NCI-H2107 treated with DMSO at 0.1 percent for 48 hours (cell line): ENCODE data around the gene PTPN3.
"Not testable (repeated sequence)": the region's sequence is repeated elsewhere in the genome, so short reads cannot be mapped to it uniquely, and the experiment has no call there.

Experiments used
- DNase-seq: peaks from one replicate; lab custom pipeline; 2025; ENCODE audit not compliant: unreplicated experiment; lab: John Stamatoyannopoulos, UW

Gene PTPN3

DNA sequence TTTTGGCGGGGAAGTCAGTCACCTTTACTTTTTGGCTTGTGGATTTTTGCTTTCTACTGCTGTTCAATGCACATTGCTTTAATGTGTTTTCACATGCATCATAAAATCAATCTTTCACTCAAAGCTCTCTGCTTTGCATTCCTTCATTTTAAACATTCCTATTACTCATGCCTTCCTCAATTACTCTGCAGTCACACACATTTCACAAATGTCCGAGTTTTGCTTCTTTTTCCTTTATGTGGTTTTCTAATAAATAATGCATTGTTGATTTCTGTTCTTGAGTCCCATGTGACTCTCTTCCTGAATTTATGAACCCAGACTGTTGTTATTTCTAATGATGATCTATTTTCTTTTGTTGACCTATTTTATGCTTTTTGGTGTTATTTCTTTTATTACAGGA is 95.0 kb downstream of the PTPN3 start:
- no peak for DNase-seq

DNA sequence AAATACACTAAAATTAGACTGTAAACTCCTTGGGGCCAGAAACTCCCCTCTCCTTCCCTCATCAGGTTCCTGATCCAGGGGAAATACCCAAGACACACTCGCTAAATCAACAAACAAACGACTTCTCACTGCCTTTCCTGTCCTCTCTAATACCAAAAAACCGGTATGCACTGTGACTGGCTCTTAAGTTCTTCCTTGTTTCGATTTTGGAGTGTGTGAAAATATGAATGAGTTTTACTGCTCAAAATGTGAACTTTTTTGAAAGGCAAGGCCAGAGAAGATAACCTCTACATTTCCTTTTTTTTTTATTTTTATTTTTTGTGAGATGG is 96.2 kb downstream of the PTPN3 start:
- no peak for DNase-seq

DNA sequence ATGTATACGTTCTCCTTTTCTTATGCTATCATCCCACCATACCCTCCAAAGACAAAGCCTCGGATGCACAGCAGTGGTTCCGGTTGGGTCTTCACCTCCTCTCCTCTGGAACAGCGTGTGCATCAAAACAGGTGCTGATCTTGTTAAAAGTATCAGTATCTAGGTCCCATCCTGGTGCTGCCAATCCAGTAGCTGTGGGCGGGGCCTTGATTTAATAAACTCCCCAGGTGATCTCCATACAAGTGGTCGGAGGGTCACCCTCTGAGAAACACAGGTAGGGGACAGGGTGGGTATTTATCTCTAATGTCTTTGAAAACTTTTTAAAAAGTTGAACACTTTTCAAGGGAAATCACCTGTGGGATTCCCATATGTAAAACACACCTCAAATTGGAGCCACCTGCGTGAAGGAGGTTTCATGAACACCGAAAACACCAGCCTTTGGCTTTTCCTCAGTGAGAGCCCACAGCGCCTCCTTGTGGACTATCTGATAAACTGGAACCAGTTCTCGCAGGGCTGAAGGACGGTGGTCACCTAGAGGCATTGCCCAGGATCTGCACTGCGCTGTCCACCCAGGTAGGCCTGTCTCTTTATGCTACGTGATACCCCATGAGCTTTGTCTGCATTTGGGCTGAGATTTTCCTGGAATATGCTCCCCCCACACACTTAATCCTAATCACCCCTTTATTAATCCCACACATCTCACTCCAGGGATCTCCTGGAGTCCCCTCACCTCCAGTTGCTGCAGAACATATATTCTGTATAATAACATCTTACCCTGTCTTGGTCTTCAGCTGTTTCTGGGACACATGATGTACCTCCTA is 96.7 kb downstream of the PTPN3 start:
- DNase-seq, result no peak

DNA sequence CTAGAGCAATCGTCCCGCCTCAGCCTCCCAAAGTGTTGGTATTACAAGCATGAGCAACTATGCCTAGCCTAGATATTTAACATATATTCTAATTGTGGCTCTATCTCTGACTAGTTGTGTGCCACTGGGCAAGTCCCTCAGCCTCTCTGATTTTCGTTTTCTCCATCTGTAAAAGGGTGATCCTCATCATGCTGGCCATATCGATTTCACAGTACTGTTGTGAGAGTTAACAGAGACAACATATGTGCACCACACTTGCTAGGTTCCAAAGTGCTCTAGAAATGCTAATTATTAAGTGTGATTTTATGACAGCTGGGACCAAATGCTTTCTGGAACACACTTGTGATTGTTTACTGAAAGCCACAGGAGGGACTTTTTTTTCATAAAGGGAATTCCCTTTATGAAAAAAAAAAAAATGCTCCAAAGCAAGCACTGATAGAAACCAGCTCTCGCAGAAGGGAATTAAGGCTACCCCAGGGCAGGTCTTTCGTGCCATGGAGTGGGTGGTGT is 98.8 kb downstream of the PTPN3 start:
- no peak for DNase-seq

DNA sequence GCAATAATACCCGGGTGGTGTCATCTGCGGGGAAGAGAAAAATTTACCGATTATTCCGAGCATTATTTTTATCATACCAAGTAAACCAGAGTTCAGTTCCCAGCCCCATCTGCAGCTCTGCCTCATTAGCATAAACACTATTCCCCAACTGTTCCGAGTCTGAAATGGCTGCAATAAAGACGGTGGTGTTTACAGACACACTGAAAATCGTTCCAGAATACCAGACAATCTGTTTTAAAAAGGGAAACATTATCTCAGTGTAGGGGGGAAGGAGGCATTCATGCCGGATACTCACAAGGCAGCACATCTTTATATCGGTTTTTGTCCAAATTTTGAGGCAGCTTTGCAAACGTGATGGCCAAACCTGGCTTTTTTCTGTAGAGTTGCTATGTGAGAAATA is 106.9 kb downstream of the PTPN3 start:
- DNase-seq, result no peak

DNA sequence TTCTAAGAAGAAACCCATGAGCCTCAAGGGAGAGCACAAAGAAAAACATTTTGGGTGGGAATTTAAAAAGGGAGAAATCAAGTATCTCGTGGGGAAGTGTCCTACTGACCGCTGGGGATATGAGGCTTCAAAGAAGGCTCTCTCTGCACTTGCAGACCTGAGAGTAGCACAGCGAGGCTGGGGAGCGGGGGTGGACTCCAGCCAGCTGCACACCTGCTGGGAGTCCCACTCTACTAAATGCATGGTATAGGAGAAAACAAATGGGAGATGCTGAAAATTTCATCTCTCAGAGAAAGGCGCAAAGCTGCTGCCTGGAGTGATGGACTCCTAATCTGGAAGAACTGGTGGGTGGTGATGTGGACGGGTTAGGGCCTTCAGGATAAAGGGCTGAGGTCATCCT is 110.3 kb downstream of the PTPN3 start:
- no peak for DNase-seq

DNA sequence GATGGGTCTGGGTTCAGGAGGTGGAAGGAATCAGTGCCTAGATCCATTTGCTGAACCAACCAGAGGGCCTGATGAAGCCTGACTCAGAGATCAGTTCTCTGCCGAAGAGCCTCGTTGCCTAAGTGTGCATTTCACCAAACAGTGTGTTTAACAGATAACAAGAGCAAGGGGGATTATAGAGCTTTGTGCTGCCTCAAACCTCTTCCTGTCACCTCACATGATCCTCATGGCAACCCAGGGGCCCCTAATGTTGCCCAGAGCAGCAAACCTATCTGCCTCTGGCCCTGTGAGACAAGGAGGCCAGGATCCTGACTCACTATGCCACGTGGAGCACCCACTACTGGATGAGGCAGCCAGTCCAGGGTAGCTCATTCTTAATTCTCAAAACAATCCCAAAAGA is 110.9 kb downstream of the PTPN3 start:
- no peak for DNase-seq

DNA sequence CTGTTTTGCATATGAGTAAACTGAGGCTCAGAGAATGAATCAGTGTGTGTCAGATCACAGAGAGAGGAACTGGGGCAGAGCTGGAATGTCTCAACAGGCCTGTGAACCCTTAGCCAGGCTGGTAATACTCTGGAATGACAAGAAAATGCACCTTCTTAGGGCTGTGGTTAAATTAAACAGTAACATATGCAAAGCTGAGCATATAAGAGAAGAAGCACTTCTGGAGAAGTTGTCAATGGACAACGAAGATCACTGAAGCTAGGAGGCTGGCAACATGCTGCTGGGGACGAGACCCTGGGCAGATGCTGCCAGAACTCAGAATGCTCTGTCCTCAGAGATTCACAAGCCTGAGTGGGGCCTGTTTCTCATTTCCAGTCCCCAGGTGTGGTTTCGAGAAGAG is 112.6 kb downstream of the PTPN3 start:
- DNase-seq, result no peak

DNA sequence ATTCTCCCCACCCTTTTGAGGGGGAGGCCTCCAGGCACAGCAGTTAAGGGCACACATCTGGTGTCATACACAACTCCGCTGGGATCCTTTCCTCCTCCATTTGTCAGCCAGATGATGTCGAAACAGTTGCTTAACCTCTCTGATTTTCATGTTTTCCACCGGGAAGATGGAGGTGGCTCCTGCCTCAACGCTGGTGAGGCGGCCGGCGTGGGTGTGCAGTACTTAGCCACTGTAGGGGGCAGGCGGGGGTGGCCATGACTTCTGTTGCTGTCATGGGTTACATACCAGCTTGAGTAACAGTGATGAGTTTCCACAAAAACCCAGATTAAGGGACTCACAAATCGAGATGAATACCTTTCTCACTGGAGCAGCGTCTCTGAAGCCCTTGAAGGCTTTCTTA is 114.2 kb downstream of the PTPN3 start:
- no peak for DNase-seq

DNA sequence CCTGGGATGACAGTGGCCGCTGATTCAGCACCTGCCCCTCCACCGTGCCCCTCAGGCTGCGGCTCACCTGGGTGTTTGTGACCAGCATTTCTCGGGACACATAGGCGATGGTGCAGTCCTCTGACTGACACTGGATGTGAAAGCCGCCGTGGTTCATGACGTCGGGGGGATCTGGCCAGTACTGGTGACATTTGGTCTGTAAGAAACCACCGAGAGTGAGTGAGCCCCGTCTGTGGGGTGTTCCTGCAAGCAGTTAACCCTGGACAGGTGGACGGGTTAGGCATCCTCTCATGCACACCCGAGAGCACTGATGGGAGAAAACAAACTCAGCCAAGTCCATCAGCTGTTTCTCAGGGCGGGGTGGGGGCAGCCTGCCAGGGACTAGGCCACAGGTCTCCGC is 114.8 kb downstream of the PTPN3 start:
- DNase-seq, result no peak

DNA sequence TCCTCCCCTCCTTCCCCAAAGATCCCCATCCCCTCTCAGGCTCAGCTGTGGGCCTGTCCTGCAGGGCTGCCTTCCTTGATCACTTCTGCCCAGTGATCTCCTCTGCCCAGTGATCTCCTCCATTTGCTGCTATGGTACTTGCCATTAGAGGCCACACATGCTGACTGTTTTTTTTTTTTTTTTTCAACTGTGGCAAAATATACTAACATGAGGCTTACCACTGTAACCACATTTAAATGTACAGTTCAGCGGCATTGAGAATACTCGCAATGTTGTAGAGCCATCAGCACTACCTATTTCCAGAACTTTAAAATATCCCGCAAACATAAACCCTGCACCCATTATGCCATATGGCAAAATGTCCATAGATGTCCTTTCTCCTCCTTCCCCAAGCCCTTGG is 115.5 kb downstream of the PTPN3 start:
- no peak for DNase-seq

DNA sequence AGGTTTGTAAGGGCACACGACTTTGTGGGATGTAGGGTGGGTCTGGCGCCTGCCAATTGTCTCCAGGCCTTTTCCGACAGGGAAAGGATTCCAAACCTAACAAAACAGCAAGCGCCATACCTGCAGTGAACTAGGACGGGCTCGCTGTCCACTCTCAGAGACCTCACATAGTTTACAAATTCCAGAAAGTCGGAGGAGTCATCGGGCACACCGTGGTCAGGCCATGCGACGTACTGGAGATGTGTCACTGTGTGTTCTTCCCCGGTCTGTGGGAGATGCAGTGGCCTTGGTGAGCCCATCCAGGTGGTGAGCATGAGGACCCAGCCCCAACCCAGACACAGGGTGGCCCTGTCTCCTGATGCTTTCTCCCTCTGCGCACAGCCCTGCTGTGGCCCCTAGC is 115.9 kb downstream of the PTPN3 start:
- DNase-seq, result no peak

DNA sequence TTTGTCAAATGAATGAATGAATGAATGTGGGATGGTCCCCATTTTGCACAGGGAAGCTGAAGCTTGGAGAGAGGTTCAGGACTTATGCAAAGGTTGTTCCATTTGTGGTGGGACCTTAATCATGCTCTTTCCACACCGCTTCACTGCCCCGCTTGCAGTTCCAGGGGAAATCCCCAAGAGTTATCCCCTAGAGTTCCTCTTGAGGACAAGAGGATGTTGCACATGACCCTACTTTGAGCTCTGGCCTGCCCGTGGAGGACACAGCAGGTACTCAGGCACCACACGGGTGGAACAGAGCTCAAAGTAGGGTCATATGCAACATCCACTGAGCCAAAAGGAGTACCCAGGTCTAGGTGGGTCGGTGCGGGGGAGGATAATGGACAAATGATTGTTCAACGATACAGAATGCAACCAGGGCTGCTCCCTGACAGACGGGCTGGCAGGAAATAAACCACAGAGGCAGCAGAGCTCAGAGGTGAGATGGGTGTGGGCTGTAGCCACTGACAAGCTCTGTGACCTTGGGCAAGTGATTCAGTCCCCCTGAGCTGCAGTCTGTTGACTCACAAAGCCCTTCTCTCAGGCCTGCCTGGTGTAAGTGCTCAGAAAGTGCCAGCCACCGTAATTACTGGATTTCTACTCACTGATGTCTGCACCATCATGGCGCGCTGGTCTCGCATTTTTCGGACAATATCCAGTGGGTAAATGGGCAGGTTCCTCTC is 116.9 kb downstream of the PTPN3 start:
- DNase-seq, result no peak

DNA sequence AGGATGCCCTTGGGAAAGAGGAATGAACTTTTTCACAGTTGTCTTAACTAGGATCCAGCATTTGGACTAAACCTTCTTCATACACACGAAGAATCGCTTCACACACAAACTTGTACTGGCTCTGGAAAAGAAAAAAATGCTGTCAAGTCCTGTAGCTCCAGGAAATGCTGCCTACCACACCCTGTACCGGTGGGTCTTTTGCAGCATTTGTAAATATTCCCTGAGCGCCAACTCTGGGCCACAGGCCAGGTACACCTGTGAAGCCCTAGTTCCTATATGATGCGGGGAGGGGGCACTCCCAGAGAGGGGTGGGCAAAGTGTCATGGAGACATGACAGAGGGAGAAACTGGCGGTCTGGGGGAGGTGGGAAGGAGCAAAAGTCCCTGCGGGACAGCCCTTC is 118.6 kb downstream of the PTPN3 start:
- no peak for DNase-seq

DNA sequence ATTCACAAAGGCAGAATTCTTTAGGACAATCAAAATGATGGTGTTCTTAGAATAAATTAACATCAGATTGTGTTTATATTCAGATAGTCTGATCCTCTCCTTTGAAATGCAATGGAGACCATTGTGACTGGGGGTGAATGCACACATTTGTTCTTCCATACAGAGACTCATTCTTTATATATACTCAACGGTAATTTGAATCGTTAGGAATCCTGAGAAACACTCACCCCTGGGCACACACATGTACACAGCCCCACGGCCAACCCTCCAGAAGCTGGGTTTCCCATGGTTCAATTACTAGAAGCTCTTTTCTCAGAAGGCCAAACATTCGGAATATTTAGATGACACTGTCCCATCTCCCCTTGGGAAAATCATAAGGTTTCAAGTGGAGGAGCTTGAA is 119.8 kb downstream of the PTPN3 start:
- DNase-seq, result no peak

DNA sequence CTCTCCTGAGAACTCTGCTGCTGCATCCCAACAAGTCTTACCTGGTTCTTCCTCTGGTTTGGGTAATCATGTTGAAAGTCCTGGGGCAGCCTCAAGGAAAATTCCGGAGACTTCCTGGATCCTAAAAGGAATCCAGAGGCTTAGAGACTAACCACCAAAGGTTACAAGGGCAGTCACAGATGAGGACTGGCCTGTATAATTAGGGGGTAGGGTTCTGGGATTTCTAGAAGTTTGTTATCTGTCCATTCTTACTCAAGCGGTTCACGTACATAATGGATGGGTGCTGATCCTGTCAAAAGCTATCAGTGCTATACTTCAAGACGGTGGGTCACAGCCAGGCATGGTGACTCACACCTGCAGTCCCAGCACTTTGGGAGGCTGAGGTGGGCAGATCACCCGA is 125.9 kb downstream of the PTPN3 start:
- DNase-seq, result no peak

DNA sequence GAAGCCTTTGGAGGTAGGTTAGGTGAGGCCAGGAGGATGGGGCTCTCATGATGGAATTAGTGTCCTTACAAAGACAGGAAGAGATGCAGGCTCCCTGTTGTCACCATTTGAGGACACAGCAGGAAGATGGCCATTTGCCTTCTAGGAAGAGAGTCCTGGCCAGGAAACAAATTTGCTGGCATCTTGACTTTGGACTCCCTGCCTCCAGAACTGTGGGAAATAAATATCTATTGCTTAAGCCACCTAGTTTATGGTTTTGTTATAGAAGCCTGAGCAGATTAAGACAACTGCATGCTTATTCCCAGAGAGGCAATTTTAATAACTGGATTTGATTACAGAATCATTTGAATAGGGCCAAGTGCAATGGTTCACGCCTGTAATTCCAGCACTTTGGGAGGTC is 126.7 kb downstream of the PTPN3 start:
- no peak for DNase-seq

DNA sequence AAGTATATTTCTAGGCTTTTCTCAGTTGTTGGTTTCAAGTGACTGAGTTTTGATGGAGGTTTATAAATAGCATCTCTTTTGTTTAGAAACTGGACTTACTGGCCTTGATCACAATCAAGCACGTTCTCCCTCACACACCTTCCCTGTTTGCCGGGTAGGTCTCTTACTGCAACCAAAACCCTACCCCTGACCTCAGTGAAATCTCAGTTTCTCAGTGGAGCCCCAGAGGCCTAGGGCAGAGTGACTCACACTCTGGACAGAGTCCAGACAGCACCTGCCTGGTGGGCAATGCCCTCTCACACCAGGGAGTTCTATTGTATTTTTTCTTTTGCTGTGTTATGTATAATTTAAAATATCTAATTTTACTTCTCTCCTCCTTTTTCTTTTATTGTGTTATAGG is 128.8 kb downstream of the PTPN3 start:
- no peak for DNase-seq

DNA sequence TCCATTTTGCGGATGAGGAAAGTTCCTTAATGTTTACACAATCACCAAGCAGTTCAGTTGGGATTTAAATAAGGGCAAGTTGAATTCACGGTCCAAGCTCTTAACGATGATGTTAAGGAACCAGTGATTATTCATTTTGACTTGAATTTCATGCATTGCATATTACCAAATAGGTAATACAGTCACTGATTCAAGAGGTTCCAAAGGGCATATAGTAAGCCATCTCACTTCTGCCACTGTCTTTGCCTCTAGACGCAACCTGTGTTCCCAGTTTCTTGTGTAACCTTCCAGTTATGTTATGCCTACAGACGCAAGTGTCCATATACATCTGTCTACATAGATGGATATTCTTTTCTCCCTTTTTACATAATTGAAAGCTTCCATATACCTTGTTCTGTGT is 137.3 kb downstream of the PTPN3 start:
- DNase-seq, result no peak

DNA sequence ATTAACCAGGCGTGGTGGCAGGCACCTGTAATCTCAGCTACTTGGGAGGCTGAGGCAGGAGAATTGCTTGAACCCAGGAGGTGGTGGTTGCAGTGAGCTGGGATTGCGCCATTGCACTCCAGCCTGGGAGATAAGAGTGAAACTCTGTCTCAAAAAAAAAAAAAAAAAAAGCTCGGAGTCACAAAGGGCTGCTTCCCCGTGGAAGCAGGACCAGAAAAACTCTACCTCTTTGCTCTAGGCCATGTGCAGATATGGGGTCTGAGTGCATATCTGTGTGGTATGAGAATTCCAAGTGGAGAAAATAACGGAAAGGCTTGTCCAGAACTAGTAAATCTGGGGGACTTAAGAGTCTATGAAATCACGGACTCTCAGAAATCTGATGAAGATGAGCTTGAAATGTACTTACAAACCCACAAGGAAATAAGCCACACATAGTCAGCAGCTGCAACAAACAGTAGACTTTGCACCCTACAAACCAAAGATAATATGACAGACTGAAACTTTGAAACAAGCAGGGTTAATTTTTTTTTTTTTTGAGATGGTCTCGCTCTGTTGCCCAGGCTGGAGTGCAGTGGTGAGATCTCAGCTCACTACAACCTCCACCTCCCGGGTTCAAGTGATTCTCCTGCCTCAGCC is 139.0 kb downstream of the PTPN3 start:
- DNase-seq, result not testable (repeated sequence)

DNA sequence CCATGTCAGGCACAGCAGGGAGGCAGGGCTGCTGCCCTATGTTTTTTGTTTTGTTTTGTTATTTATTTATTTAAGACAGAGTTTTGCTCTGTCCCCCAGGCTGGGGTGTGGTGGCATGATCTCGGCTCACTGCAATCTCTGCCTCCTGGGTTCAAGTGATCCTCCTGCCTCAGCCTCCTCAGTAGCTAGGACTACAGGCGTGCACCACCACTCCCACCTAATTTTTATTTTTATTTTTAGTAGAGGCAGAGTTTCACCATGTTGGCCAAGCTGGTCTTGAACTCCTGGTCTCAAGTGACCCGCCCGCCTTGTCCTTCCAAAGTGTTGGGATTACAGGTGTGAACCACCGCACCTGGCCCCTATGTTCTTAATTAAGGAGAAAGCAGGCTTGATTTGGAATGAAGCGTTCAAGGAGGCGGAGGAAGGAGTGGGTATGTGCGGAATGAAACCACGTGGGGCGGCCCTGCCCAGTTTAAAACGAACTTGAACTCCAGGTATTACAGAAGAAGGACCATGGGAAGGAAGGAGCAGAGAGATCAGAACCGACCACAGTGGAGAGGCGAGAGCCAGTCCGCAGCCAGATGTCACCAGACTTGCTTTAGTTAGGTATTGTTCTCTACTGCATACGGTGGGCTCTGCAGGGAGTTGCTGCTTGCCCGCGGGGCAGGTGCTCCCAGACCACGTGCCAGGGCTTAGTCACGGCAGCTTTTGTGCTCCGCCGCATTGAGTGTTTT is 142.4 kb downstream of the PTPN3 start:
- peak; percentile 42 for DNase-seq

DNA sequence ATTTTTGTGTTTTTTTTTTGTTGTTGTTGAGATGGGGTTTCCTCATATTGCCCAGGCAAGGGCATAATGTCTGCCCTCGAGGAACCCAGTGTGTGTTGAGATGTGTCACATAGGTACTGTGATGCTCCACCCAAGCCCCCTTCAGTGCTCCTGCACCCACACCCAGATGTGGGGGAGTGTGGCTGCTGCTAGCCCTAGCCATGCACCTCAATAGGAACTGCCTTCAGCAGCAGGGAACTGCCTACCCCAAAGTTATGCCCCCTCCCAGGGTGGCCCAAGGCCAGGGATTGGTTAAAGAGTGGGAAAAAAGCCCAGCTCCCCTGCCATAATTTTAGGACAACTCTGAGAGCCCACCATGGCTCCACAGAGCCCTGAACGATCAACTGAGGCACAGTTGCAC is 143.9 kb downstream of the PTPN3 start:
- DNase-seq, result no peak
